ENCODE measurements around the gene VEZF1.

VEZF1 gene

GRCh38 chr17:57947369-57947768, 40.7 kb downstream of the VEZF1 start:
- no peak for DNase-seq

DNA sequence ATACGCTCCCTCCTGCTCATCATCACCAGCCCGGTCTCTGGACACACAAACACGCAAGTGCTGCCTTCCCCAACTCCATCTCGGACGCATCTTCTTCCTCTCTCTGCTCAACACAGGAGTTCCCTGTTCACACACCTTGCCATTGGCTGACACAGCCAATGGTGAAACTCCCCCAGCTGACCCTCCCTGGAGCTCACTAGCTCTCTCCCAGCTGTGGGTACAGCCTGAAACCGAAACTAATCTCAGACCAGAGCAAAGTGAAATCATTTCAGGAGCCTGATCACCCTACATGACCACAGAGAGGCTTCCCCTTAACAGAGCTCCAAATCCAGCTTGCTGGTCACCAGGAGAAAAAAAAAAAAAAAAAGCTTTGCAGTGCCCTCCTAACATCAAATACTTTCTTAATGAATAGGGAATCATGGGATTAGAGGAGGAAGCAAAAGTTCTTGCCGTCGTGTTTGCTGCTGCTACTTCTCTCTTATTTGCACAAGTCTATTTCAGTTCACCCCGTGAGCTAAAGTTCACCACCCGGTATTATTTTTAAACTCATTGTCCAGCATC, 41.2 kb downstream of the VEZF1 start:
- peak; percentile 84 for DNase-seq

GRCh38 chr17:57945996-57946797, 41.9 kb downstream of the VEZF1 start:
- DNase-seq = no peak

- DNase-seq = no peak
Observed at GRCh38 chr17:57944908-57945307, 43.1 kb downstream of the VEZF1 start.

GRCh38 chr17:57943645-57944044, 44.4 kb downstream of the VEZF1 start:
- DNase-seq = no peak

DNA sequence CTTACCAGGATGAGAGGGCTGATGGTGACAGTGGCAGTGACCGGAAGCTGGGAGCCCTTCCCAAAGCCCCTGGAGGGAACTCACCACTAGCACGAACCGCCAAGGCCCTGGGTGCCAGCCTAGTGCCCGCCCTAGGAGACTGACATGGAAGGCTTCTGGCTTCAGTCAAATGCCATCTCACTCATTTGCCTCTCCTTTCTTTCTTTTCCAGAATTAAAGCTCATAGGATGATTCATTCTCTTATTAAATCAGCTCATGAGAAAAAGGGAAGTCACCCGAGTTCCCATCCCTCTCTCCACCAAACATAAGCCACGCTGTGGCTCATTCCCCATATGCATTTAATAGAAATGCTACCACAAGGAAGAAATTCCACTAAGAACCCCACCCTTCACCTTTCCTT, 44.9 kb downstream of the VEZF1 start:
- DNase-seq = no peak

DNA sequence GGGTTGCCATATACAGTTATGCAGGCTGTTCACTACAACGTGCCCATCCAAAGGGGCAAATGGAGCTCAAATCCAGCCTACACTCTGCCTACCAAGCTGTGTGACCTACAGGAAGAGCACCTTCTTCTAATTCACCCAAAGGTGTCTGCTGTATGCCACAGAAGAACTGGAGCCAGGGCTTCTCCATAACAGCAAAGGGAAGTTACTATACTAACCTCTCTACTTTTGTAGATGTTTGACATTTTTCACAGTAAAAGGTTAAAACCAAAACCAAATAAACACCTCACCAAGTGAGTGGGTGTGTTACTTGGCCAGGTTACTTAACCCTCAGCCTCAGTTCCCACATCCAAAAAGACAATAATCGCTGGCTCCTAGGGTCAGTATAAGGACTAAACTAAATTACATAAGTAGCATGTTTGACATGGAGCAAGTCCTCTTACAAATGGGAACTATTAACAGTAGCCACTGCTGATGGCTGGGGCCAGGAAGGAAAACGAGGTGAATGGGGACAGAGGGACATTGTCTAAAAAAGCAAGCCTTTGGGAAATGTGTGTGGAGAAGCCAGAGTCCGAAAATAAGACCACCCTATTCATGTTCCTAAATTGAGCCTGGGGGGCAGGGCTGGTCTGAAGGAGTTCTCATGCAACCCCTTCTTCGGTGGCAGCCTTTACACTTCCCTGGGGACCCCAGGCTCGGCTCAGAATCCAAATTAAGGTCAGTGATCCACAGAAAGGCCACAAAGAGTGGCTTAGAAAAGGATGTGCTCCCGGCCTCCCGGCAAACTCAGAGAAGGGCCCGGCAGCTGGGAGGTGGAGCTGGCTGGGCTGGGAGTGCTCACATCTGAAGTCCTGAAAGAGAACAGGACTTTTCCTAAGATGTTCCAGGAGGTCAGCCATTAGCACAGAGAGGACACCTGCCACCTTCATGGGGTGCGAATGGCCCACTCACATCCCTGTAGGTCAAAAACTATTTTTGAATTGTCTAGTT, 46.4 kb downstream of the VEZF1 start:
- no peak for DNase-seq

DNA sequence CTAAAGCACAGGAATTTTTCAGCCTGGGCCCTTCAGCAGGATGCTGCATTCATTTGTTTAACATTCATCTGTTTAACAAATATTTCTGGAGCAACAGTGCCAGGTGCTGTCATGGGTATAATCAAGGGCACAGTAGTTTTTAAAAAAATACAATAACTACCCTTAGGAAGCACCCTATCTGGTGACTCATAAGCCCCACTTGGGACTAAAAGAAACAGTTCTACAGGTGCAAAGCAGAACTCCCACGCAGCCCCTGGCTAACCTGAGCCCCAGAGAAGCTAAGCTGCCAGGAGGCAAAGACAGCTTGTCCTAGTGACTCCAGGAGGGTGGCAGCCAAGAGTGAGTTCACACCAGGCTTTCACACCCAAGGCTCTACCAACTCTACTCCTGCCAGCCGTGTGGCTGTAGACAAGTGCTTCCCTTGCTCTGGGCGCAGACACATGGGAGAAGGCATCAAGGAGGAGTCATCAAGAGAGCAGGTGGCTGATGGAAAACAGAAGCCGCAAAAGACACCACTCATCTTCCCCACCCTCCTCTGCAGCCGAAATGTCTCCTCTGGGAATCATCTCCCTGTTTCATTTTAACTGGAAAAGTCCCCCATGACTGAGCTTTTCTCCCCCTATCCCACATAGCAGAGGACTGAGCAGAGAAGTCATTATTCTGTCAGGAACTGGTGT, 47.3 kb downstream of the VEZF1 start:
- peak; percentile 78 for DNase-seq

DNA sequence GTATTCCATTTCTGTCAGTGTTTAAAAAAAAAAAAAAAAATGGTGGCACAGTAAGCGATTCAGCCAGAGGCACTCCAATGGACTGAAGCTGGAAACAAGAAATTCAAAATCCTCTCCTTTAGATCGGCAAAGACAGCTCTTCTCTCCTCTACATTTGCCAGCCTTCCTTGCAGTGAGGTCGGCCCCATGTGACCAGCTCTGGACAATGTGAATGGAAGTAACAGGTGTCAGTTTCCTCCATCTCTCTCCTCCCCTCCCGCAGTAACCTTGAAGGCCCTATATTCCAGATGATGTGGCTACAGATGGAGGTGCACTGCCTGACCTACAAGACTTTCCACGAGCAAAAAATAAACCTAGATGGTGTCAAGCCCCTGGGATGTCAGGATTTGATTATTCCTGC, 47.8 kb downstream of the VEZF1 start:
- peak; percentile 77 for DNase-seq

GRCh38 chr17:57939797-57940196, 48.3 kb downstream of the VEZF1 start:
- peak; percentile 94 for DNase-seq

DNA sequence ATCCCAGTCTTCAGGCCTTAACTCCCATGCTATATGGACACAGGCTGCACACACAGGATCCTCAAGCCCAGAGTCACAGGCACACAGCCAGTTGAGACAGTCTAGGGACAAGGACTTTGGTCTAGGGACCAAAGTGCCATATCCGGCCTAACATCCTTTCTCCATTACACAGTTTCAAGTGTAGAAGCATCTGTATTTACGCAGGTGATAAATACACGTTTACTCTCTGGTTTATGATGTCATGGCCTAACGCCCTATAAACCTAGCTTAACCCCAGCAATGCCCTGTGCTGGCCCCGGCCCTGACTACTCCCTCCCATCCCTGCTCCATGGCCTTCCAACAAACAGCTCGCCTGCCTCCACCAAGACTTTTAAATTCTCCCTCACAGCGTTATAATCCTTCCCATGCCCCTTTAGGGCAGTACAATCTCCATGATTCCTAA, 50.0 kb downstream of the VEZF1 start:
- peak; percentile 83 for DNase-seq

- no peak for DNase-seq
Observed at GRCh38 chr17:57937492-57937891, 50.6 kb downstream of the VEZF1 start.

GRCh38 chr17:57935833-57936807, 51.9 kb downstream of the VEZF1 start:
- no peak for DNase-seq

DNA sequence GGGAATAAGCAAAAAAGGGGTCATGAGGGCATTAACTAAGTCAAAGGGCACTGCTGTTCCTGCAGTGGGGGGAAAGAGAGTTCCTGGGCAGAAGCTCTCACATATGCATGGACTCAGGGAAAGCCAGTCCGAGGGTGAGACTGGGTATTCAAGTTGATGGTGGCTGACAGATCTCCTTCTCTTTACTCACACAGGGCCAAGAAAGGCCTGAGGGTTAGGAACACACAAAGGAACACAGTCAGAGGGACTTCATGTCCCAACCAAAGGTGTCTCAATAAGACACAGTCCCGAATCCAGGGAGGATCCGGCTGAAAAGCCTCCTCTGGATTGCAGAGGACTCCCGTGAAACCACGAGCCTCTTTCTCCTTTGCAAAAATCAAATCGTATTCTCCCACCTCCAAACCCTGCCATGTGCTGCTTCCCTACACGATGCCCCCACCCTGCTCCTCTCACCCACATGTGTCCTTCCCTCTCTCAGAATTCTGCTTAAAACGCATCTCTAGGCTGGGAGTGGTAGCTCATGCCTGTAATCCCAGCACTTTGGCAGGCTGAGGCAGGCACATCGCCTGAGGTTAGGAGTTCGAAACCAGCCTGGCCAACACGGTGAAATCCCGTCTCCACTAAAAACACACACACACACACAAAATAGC, 56.4 kb downstream of the VEZF1 start:
- DNase-seq = no peak

DNA sequence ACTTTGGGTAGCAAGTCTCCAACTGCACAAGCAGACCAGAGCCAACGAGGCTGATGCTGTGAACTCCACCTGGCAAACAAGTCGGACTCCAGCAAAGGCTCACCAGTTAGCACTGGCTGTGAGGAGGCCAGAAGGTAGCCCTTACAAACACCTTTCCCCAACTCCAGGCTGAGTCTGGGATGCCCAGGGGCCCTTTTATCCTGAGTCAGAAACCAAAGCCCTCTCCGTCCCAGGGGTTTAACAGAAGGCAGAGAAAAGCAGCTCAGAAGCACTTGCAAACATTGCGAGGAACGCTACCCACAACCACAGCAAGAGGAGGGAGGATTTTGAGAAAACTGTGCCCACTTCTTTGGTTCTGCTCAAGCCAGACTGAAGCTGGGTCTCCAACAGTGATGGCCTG, 57.8 kb downstream of the VEZF1 start:
- DNase-seq = no peak

GRCh38 chr17:57929386-57929785, 58.7 kb downstream of the VEZF1 start:
- no peak for DNase-seq

DNA sequence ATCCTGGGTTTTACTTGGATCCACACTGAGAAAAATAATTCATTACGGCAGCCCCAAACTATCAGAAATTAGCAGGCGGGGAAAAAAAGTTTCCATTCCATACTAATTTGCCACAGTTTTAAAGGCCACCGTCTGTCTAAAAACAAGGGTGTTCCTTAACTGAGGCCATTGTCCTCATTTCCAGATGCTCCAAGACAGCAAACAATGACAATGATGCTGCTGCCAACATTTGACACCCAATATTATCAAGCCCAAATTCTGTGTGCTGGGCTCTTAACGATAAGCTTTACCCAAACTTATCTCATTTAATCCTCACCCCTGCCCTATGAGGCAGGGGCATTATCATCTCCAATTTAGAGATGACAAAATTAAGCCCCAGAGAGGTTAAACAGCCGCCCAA, 59.1 kb downstream of the VEZF1 start:
- no peak for DNase-seq

DNA sequence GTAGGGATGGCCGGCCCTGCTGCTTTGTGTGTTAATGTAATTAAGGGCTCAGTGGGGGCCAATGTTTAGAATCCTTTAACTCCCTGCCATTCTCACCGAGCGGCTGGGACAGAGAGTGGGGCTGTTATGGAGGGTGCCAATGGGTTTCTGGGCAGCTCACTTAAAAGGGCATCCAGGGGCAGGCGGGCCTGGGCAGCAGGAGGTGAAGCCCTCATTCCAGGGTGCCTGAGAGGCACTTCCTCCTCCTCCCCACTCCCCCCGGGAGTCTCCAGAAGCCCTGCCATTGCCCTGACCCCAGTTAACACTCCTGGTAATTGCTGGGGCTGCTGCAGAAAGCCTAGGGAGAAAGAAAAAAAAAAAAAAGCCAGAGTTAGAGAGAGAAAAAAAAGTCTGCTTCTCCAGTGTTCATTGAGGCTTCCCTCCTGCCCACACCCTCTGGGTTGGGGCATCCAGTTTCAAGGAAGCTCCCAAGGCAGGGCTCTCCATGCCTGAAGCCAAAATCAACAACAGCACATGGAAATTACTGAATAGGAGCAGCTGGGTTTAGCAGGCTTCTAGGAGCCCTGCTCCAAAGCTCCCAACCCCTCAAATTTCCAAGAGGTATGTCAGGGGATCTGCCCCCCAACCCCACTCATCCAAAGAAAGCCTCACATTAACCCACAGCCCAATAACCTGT, 60.9 kb downstream of the VEZF1 start:
- no peak for DNase-seq

GRCh38 chr17:57926723-57927047, 61.4 kb downstream of the VEZF1 start:
- no peak for DNase-seq

DNA sequence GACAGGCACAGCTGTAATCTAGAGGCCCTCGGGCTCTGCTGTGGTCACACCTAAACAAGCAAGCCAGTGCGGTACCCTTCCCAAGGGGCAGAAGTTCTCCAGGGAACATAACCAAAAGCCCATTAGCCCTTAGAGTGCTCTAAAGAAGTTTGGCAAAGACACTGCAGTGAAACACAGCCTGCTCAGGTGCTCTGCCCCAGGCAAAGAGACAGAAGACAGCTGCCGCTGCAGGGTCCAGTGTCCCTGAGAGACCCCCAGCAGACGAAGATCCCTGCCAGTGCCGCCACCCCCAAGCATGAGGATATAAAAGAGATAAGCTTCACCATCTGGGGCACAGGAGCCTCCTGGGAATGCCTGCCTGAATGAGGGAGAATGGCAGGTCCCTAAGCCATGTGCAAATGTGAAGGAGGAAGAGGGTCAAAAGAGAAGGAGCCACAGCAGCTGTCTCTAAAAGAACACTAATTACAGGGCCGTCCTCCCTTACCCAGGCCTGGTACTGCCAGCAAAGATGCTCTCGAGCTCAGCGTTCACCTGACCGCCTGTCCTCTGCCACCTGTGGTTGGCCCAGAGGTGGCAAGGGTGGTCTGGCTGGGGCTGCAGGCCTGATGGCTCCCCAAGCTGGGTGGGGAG, 62.6 kb downstream of the VEZF1 start:
- DNase-seq = no peak

Measured in NCI-H510A (cell line).